Measurements from ENCODE around the gene LDLRAD3. TPM values are rescaled to one million over a fixed set of nuclear protein-coding genes. Genes with fewer than 3 reads are reported as not detected.

The LDLRAD3 gene
- total RNA-seq, 2 experiments from 2014 or later, result 0.10 to 0.22 TPM

DNA sequence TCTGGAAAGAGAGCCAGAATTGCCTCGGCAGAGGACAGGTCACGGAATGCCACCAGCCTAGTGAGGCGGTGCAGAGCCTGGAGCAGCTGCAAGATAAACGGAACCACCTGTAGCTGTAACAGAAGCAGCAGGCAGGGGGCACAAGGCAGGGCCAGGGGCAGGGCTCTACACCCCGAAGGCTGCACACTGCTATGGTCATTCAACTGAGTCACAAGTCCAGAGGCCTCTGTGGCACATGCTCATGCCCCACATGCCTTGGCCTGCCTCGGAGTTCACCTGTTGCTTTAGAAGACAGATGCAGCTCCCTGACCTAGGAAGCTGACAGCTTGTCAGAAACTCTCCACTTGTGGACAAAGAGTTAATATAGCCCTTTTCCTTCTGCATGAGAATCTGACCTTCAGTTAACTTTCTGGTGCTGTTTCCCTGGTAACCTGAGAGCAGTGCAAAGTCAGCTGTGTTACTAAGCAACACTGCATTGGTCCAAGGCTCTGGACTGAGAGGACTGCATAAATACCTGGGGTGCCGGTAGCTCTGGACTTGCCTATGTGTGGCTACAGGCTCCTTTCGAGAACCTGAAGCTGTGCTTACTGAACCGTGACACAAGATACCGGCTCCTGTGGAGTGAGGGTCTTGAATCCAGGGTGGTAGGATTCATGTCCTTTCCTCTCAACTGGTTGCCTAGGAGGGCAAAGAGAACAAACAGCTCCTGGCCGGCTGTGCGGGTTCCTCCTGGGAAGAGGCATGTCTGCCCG, 334.8 kb downstream of the LDLRAD3 start:
- ChIA-PET POLR2A (no interaction called here), CTCF (interaction anchor here (1.1 to 4.5 kb wide), 3 partner anchors 12 to 214 kb away, joined by 3 to 27 read pairs (median 5); no protein-coding TSS in a partner anchor)
- peaks cover 27% of the 10 kb centered on the region for H3K36me3 Mint-ChIP-seq
- peaks cover 2% of the 10 kb centered on the region for H3K4me1 Mint-ChIP-seq (ENCODE audit: low read depth)
- H3K27ac Mint-ChIP-seq, result no peak overlapping the region
- H3K9me3 Mint-ChIP-seq, result peaks cover 5% of the 10 kb centered on the region
- no peaks in the 10 kb centered on the region for H3K27me3 Mint-ChIP-seq
- intact Hi-C loops (cut with micrococcal nuclease), result no loop called here
- no peak for DNase-seq
- H3K4me3 Mint-ChIP-seq, result no peak overlapping the region

DNA sequence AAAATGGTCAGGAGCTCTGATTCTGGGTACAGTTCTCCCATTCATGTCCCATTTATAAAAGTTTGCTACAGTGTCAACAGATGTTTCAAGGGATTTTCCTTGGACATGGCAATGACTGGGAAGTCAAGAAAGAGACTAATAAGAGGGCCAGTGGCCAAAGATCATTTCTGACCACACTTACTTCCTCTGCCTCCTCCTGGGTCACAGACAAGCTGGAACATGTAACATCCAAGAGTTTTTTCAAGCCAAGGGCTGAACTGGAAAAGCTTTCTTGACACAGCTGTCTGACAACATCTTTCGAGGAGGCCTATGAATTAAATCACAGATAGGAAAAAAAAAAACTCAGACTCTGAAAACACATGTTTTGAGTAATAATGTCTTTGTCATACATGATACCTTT, 336.7 kb downstream of the LDLRAD3 start:
- H3K36me3 Mint-ChIP-seq, result peaks cover 18% of the 10 kb centered on the region
- no peak overlapping the region for H3K4me3 Mint-ChIP-seq
- no peak overlapping the region for H3K27ac Mint-ChIP-seq
- peaks cover 5% of the 10 kb centered on the region for H3K9me3 Mint-ChIP-seq
- H3K27me3 Mint-ChIP-seq, result no peaks in the 10 kb centered on the region
- H3K4me1 Mint-ChIP-seq (ENCODE audit: low read depth), result peaks cover 8% of the 10 kb centered on the region
- ChIA-PET POLR2A (no interaction called here), CTCF (interaction anchor here (0.9 to 4.5 kb wide), 4 partner anchors 8 to 213 kb away, joined by 3 to 27 read pairs (median 6); no protein-coding TSS in a partner anchor)
- intact Hi-C loops (cut with micrococcal nuclease), result no loop called here
- DNase-seq, result no peak

Small RNA genes within 50 kb of the gene (microRNA-seq; reads per million reads assigned to microRNA genes)
- gene MIR3973 (ENCODE audit: borderline microRNAs expressed, borderline number of aligned reads, borderline replicate concordance), result not detected

All from activated CD4-positive, alpha-beta memory T cell treated with anti-CD3 and anti-CD28 coated beads for 36 hours (primary cell).